Left lung (tissue), 10 donors: ENCODE data around the gene CDH22. TPM values are rescaled to one million over a fixed set of nuclear protein-coding genes. Genes with fewer than 3 reads are reported as not detected.

Experiments used
- ATAC-seq: fragments of 200-7000 bp; cut with Tn5 transposase; one replicate; pipeline ENCODE4 v1.9.1; 2020; ENCODE audit warnings: moderate library complexity
- DNase-seq, 4 donors: peaks; one replicate each; pipeline ENCODE4 v3.0.0-alpha.2; 2013 to 2020
- H3K27ac ChIP-seq, 2 donors: fragments of 200-600 bp; sonication (generic) in 1 of 2; one replicate each; pipeline versions ENCODE4 v1.5.0 to v1.8.0; 2020 to 2021
- H3K27me3 ChIP-seq, 2 donors: fragments of 200-600 bp; sonication (generic) in 1 of 2; one replicate each; pipeline versions ENCODE4 v1.5.0 to v1.8.0; 2020 to 2021
- H3K36me3 ChIP-seq, 2 donors: fragments of 200-600 bp; sonication (generic) in 1 of 2; one replicate each; pipeline versions ENCODE4 v1.5.0 to v1.8.0; 2020 to 2021
- H3K4me1 ChIP-seq, 2 donors: fragments of 200-600 bp; one replicate each; pipeline ENCODE4 v1.8.0; 2021
- H3K4me3 ChIP-seq, 2 donors: fragments of 200-600 bp; sonication (generic) in 1 of 2; one replicate each; pipeline versions ENCODE4 v1.5.0 to v1.8.0; 2020 to 2021; ENCODE audit warnings: mild to moderate bottlenecking in 1 of 2
- H3K9me3 ChIP-seq, 2 donors: fragments of 200-600 bp; sonication (generic) in 1 of 2; one replicate each; pipeline versions ENCODE4 v1.5.0 to v1.8.0; 2020 to 2021
- intact Hi-C, 2 donors: fragments of 100-400 bp; cut with DNase I; formaldehyde crosslinking; loops; one replicate each; pipeline versions ENCODE4 v1.11.2 to v1.14.2; 2022
- polyA plus RNA-seq, 6 donors: library from polyadenylated mRNA; unstranded; fragments of 120-200 nt; gene quantifications; one replicate each; pipeline ENCODE4 v1.2.1, GENCODE V29; 2013; ENCODE audit not compliant: insufficient read length in 6 of 6
- total RNA-seq, 2 donors: library from RNA; stranded (reverse); fragmentation: NEBNext Ultra II Directional; extraction: Animal tissue kit (Norgen Biotek cat#: 25700); gene quantifications; one replicate each; pipeline ENCODE4 v1.2.1, GENCODE V29; 2021
- TF ChIP-seq, protein P1 (sequence below), 2 donors: fragments of 200-600 bp; sonication (generic) in 1 of 2; IDR thresholded peaks; one replicate each; pipeline versions ENCODE4 v1.5.0 to v1.8.0; 2021; ENCODE audit warnings: antibody characterized with exemption in 2 of 2
- donor health status: DM: no; HTN: yes; CAD: no.
- donor health status: DM: no; HTN: no; CAD: no.

The CDH22 gene
- total and polyA plus RNA-seq, 8 donors = 0.06 to 0.26 (median 0.08) TPM; not detected in 2

DNA sequence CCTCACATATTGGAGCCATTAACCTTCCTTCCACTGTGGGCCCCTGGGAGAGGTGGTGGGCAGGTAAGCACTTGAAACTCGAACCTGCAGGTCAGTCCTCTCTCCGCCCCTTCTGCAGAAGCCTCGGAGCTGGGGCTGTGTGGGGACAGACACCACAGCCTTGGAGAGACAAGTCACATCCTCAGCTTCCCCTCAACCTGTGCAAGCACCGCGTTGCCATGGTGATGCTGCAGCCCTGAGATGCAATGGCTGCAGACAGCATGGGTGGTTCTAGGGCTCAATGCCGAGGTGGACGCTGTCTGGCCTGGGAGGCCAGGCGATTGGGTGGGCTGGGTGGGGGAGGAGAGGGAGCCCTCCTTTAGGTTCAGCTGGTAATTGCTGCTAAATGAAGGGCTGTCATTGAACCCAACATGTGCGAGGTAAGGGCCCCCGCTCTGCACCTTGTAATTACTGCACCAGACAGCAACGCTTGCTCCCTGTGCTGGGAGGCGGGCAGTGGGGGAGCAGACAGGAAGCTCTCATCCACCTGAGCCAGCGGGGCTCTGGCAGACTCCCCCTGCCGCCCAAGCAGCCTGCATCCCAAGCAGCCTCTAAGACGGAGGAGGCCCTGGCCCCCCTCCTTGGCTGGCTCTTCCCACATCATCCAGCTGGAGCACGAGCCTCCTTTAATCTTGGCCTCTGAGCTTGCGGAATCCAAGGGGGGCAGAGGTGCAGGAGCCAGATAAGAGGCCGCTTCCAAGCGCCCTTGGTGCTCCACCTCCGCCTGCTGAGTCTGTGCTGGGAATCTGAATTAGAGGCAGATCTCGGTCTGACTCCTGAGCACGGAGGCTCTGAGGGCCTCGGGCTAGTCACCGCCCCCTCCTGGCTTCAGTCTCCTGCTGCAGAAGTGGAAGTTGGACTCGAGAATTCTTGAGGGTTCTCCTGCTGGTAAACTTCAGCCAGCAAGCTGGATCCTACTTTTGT is 39.8 kb upstream of the CDH22 start:
- no peak overlapping the region for H3K4me3 ChIP-seq
- ATAC-seq (peak; percentile 19), DNase-seq (no peak)
- H3K36me3 ChIP-seq = peaks cover 0 to 59% of the 10 kb centered on the region in 2 donors
- H3K4me1 ChIP-seq = peaks cover 0 to 19% of the 10 kb centered on the region in 2 donors
- intact Hi-C loops = no loop called here
- TF ChIP-seq, protein P1, sequence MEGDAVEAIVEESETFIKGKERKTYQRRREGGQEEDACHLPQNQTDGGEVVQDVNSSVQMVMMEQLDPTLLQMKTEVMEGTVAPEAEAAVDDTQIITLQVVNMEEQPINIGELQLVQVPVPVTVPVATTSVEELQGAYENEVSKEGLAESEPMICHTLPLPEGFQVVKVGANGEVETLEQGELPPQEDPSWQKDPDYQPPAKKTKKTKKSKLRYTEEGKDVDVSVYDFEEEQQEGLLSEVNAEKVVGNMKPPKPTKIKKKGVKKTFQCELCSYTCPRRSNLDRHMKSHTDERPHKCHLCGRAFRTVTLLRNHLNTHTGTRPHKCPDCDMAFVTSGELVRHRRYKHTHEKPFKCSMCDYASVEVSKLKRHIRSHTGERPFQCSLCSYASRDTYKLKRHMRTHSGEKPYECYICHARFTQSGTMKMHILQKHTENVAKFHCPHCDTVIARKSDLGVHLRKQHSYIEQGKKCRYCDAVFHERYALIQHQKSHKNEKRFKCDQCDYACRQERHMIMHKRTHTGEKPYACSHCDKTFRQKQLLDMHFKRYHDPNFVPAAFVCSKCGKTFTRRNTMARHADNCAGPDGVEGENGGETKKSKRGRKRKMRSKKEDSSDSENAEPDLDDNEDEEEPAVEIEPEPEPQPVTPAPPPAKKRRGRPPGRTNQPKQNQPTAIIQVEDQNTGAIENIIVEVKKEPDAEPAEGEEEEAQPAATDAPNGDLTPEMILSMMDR (IDR thresholded peaks at IDR 0.05) = no peak
- H3K27me3 ChIP-seq = peaks cover 6 to 8% of the 10 kb centered on the region in 2 donors
- H3K27ac ChIP-seq = no peak overlapping the region
- no peaks in the 10 kb centered on the region for H3K9me3 ChIP-seq

DNA sequence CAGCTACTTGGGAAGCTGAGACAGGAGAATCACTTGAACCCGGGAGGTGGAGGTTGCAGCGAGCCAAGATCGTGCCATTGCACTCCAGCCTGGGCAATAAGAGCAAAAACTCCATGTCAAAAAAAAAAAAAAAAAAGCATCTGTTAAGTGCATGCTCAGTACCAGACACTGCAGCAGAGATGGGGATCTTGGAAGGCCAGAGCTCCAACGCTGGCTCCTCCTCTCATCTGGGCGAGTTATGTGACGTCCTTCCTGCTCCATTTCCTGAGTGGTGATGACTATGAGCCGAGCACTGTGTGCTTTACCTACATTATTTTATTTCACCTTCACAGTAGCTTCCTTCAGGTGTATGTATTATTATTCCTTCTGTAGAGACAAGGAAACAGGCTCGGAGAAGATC is 38.5 kb upstream of the CDH22 start:
- Histone ChIP-seq H3K27ac (no peak overlapping the region), H3K4me1 (peaks cover 0 to 20% of the 10 kb centered on the region in 2 donors), H3K36me3 (peaks cover 0 to 54% of the 10 kb centered on the region in 2 donors), H3K4me3 (no peak overlapping the region), H3K27me3 (peaks cover 19 to 22% of the 10 kb centered on the region in 2 donors), H3K9me3 (no peaks in the 10 kb centered on the region)
- TF ChIP-seq, protein P1 (IDR thresholded peaks at IDR 0.05) = no peak
- ATAC-seq (no peak), DNase-seq (no peak)
- intact Hi-C loops = no loop called here

DNA sequence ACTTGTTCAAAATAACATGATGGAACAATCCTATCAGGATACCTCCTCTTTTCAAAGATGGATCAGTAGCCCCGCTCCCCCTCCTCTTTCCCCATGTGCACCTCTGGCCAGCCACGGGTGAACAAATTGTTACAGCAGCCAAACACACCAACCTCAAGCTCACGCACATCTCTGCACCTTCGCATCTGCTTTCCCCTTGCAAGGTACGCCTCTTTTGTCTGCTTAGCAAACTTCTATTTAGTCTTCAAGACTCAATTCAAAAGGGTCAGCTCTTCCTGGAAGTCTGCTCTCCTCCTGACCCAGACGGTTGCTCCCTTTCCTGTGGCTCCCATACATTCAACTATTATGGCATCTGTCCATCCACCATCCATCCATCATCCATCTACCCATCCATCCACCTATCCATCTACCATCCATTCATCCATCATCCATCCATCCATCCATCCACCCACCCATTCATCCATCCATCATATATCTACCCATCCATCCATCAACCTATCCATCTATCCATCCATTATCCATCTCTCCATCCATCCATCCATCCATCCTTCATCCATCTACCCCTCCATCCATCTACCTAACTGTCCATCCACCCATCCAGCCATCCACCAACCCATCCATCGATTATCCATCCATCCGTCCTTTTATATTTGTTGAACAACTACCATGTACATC is 36.3 kb upstream of the CDH22 start:
- Histone ChIP-seq H3K36me3 (peaks cover 0 to 33% of the 10 kb centered on the region in 2 donors), H3K27me3 (peaks cover 34 to 41% of the 10 kb centered on the region in 2 donors), H3K27ac (no peak overlapping the region), H3K4me1 (peaks cover 0 to 10% of the 10 kb centered on the region in 2 donors), H3K4me3 (no peak overlapping the region), H3K9me3 (no peaks in the 10 kb centered on the region)
- intact Hi-C loops = no loop called here
- no peak for ATAC-seq
- DNase-seq = no peak
- TF ChIP-seq, protein P1 (IDR thresholded peaks at IDR 0.05) = no peak

DNA sequence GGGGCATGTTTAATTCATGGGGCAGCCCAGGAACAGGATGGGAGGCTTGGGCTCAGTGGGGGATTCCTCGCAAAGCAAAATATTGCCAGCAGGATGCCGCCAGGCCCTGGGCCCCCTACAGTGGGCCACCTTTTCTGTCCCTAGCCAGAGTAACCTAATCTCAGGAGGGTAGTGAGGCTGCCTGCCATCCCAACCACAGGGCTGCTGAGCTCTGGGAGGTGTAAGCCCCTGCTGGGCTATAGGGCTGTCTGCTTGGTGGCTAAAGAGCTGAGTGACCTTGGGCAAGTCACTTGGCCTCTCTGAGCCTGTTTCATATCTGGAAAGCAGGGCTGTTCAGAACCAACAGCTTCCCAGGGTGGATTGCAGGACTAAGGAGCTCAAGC is 35.7 kb upstream of the CDH22 start:
- Histone ChIP-seq H3K4me1 (peaks cover 0 to 10% of the 10 kb centered on the region in 2 donors), H3K27ac (no peak overlapping the region), H3K9me3 (no peaks in the 10 kb centered on the region), H3K27me3 (peaks cover 34 to 47% of the 10 kb centered on the region in 2 donors), H3K4me3 (no peak overlapping the region), H3K36me3 (peaks cover 0 to 29% of the 10 kb centered on the region in 2 donors)
- ATAC-seq = no peak
- DNase-seq = no peak
- intact Hi-C loops = no loop called here
- TF ChIP-seq, protein P1 (IDR thresholded peaks at IDR 0.05) = no peak
